Measurements from ENCODE around the gene FRRS1L. TPM values are rescaled to one million over a fixed set of nuclear protein-coding genes. Genes with fewer than 3 reads are reported as not detected.

FRRS1L gene
- total RNA-seq, 1 donor from 2014 or later, result 9.1 TPM

Other genes with a start within 250 kb of the FRRS1L start
- 56.6 TPM for gene ELP1, start 233.1 kb downstream of the FRRS1L start, total RNA-seq (ENCODE audit: insufficient read depth, low replicate concordance)
- 4.6 TPM for gene ABITRAM, start 232.8 kb downstream of the FRRS1L start, total RNA-seq (ENCODE audit: insufficient read depth, low replicate concordance)
- 68.9 TPM for gene CTNNAL1, start 153.8 kb downstream of the FRRS1L start, total RNA-seq (ENCODE audit: insufficient read depth, low replicate concordance)
- gene TMEM245, start 47.3 kb downstream of the FRRS1L start, total RNA-seq (ENCODE audit: insufficient read depth, low replicate concordance), result 75.4 TPM
- gene EPB41L4B, start 153.8 kb upstream of the FRRS1L start, total RNA-seq (ENCODE audit: insufficient read depth, low replicate concordance), result 5.3 TPM

Measured in umbilical cord (tissue), 1 donor.